Stimulated activated CD8-positive, alpha-beta memory T cell treated with anti-CD3 and anti-CD28 coated beads, Interleukin-15, amount 100 ng/mL, for 1 hour (primary cell): ENCODE data around the gene MYL1.

Source experiments
- DNase-seq: peaks from one replicate; pipeline ENCODE4 v3.0.0-alpha.2; 2020; ENCODE audit warnings: low read depth

Gene MYL1

GRCh38 chr2:210315015-210315788 is at the start of gene MYL1:
TSS of gene MYL1 (minus strand) at chr2:210315174. CDS start at chr2:210315042, 132 bp downstream.
- DNase-seq, result no peak

GRCh38 chr2:210363876-210364275 is 48.9 kb upstream of the MYL1 start:
- no peak for DNase-seq

- no peak for DNase-seq
Observed at GRCh38 chr2:210363261-210363660, 48.3 kb upstream of the MYL1 start.

- no peak for DNase-seq
Observed at GRCh38 chr2:210360412-210360811, 45.4 kb upstream of the MYL1 start.

- no peak for DNase-seq
Observed at GRCh38 chr2:210356944-210357343, 42.0 kb upstream of the MYL1 start.

- no peak for DNase-seq
Observed at GRCh38 chr2:210337159-210337558, 22.2 kb upstream of the MYL1 start.

- DNase-seq, result no peak
Observed at GRCh38 chr2:210324906-210325305, 9.9 kb upstream of the MYL1 start.

GRCh38 chr2:210324458-210324857 is 9.5 kb upstream of the MYL1 start:
- DNase-seq, result no peak

GRCh38 chr2:210323003-210323402 is 8.0 kb upstream of the MYL1 start:
- no peak for DNase-seq

- no peak for DNase-seq
Observed at GRCh38 chr2:210318891-210319290, 3.9 kb upstream of the MYL1 start.

- DNase-seq, result no peak
Observed at GRCh38 chr2:210318486-210318885, 3.5 kb upstream of the MYL1 start.

- no peak for DNase-seq
Observed at GRCh38 chr2:210310550-210310949, 4.4 kb downstream of the MYL1 start.

GRCh38 chr2:210309548-210310233 is 5.3 kb downstream of the MYL1 start:
- no peak for DNase-seq

- DNase-seq, result no peak
Observed at GRCh38 chr2:210303498-210303897, 11.5 kb downstream of the MYL1 start.

GRCh38 chr2:210302326-210302725 is 12.6 kb downstream of the MYL1 start:
- DNase-seq, result no peak

GRCh38 chr2:210299866-210300373 is 15.1 kb downstream of the MYL1 start:
- DNase-seq, result no peak

- DNase-seq, result no peak
Observed at GRCh38 chr2:210288408-210288807, 26.6 kb downstream of the MYL1 start.

- DNase-seq, result no peak
Observed at GRCh38 chr2:210287301-210287700, 27.7 kb downstream of the MYL1 start.

GRCh38 chr2:210286123-210286680 is 28.8 kb downstream of the MYL1 start:
- no peak for DNase-seq

- no peak for DNase-seq
Observed at GRCh38 chr2:210277133-210277532, 37.8 kb downstream of the MYL1 start.

GRCh38 chr2:210271300-210271699 is 43.7 kb downstream of the MYL1 start:
- no peak for DNase-seq

GRCh38 chr2:210269148-210269547 is 45.8 kb downstream of the MYL1 start:
- no peak for DNase-seq

GRCh38 chr2:210268281-210268680 is 46.7 kb downstream of the MYL1 start:
- DNase-seq, result no peak
